Vagina (tissue), 2 donors: Measurements from ENCODE around the gene COL26A1. TPM values are rescaled to one million over a fixed set of nuclear protein-coding genes. Genes with fewer than 3 reads are reported as not detected.
"Not testable (repeated sequence)": the region's sequence is repeated elsewhere in the genome, so short reads cannot be mapped to it uniquely, and the experiment has no call there.

Source experiments
- DNase-seq, 2 donors: peaks; one replicate each; pipeline ENCODE4 v3.0.0-alpha.2; 2017; ENCODE audit errors: extremely low spot score in 2 of 2
- H3K27ac ChIP-seq: fragments of 200-600 bp; sonication (generic); one replicate; pipeline ENCODE4 v1.5.1; 2019
- H3K27me3 ChIP-seq: fragments of 200-600 bp; sonication (generic); one replicate; pipeline ENCODE4 v1.5.1; 2019
- H3K36me3 ChIP-seq, 2 donors: fragments of 200-600 bp; sonication (generic); one replicate each; pipeline ENCODE4 v1.5.1; 2017 to 2019
- H3K4me1 ChIP-seq: fragments of 200-600 bp; sonication (generic); one replicate; pipeline ENCODE4 v1.5.1; 2019
- H3K4me3 ChIP-seq, 2 donors: fragments of 200-600 bp; sonication (generic); 1 replicate in 1 of 2; 2 replicates in 1 of 2; pipeline ENCODE4 v1.5.1; 2016 to 2019
- H3K9me3 ChIP-seq: fragments of 200-600 bp; sonication (generic); one replicate; pipeline ENCODE4 v1.5.1; 2019
- POLR2A ChIP-seq, 2 donors: fragments of 450-650 bp; IDR thresholded peaks; one replicate each; pipeline ENCODE4 v1.6.1; 2017; ENCODE audit warnings: antibody characterized with exemption in 2 of 2, mild to moderate bottlenecking in 2 of 2, moderate library complexity in 2 of 2
- POLR2AphosphoS5 ChIP-seq, 2 donors: sonication (generic); formaldehyde crosslinking; IDR thresholded peaks; one replicate each; pipeline ENCODE4 v1.9.0; 2017; ENCODE audit warnings: antibody characterized with exemption in 2 of 2, mild to moderate bottlenecking in 2 of 2, low read depth in 1 of 2; ENCODE audit not compliant: insufficient read depth in 1 of 2
- intact Hi-C: fragments of 100-400 bp; cut with DNase I; formaldehyde crosslinking; loops from one replicate; pipeline ENCODE4 v1.15.1; 2023
- total RNA-seq: library from RNA; depleted of rRNA; stranded (reverse); fragments of >200 nt; gene quantifications from one replicate; pipeline ENCODE4 v1.2.3, GENCODE V29; 2016
- TF ChIP-seq, protein P1 (sequence below), 3 experiments: fragments of 450-650 bp in 2 of 3; fragments of 200-600 bp in 1 of 3; sonication (generic) in 1 of 3; IDR thresholded peaks; one replicate each; pipeline ENCODE4 v1.5.1; 2017 to 2019; ENCODE audit warnings: antibody characterized with exemption in 3 of 3, mild to moderate bottlenecking in 2 of 3, moderate library complexity in 2 of 3

The COL26A1 gene
- total RNA-seq, 1 donor from 2014 or later, result not detected

DNA sequence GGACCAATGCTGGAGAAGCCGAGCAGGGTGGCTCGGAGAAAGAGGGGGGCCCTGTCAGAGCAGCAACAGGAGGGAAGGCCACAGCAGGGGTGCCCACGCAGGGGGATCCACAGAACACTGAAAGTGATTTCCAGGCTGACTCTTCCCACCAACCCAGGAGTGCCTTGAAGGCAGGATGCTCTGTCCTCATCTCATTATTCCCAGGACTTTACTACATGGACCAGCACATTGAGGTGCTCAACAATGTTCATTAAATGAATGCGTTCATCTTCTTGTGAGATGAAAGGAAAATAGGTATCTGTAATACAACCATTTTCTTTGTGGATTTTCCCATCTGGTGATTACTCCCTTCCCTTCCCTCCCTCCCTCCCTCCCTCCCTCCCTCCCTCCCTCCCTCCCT, 71.0 kb downstream of the COL26A1 start:
- H3K4me3 ChIP-seq, result no peak overlapping the region
- intact Hi-C loops, result no loop called here
- no peaks in the 10 kb centered on the region for H3K36me3 ChIP-seq
- no peaks in the 10 kb centered on the region for H3K27me3 ChIP-seq
- H3K4me1 ChIP-seq, result no peaks in the 10 kb centered on the region
- no peak for DNase-seq
- TF ChIP-seq POLR2AphosphoS5 (IDR thresholded peaks at IDR 0.05; ENCODE audit: insufficient read depth in 1 of 2, low read depth in 1 of 2) (no peak), POLR2A (IDR thresholded peaks at IDR 0.05) (no peak)
- TF ChIP-seq, protein P1, sequence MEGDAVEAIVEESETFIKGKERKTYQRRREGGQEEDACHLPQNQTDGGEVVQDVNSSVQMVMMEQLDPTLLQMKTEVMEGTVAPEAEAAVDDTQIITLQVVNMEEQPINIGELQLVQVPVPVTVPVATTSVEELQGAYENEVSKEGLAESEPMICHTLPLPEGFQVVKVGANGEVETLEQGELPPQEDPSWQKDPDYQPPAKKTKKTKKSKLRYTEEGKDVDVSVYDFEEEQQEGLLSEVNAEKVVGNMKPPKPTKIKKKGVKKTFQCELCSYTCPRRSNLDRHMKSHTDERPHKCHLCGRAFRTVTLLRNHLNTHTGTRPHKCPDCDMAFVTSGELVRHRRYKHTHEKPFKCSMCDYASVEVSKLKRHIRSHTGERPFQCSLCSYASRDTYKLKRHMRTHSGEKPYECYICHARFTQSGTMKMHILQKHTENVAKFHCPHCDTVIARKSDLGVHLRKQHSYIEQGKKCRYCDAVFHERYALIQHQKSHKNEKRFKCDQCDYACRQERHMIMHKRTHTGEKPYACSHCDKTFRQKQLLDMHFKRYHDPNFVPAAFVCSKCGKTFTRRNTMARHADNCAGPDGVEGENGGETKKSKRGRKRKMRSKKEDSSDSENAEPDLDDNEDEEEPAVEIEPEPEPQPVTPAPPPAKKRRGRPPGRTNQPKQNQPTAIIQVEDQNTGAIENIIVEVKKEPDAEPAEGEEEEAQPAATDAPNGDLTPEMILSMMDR (IDR thresholded peaks at IDR 0.05), result no peak
- no peaks in the 10 kb centered on the region for H3K9me3 ChIP-seq
- H3K27ac ChIP-seq, result no peak overlapping the region

GRCh38 chr7:101434155-101434554, 71.5 kb downstream of the COL26A1 start:
- H3K36me3 ChIP-seq, intact Hi-C loops, H3K9me3 ChIP-seq, H3K4me3 ChIP-seq, H3K27ac ChIP-seq, DNase-seq, H3K27me3 ChIP-seq, H3K4me1 ChIP-seq: not testable (repeated sequence)

DNA sequence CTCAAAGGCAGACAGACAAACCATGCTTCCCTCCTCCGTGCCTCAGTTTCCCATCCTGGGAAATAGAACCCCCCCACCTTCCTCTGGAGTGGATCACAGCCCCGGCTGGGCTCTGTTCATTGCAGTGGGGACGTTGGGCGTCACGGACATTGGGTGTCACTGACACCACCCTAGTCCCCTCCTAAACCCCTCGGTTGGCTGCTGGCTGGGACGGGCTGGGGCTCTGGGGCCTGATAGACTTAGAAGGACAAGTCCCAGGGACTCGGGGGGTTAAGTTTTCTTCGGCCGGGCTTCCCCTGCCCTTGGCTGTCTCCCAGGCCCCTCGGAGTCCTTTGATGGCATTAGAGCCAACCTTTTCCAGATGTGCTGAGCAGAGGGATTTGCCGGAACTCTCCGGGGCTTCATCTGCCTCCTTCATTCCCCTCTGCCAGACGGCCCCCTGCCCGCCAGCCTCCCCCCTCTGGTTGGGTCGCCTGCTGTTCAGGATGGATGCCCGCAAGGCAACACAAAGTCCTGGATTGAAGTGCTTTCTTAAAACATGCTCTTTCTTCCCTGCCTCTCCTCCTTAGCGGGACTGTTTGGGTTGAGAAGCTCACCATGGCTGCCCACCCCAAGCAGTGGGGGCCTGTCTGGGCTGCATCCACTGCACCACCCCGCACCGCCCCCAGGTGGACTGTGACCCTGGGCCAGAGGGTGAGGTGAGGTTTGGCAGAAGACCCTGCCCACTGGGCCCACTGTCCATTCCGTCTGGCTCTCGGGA, 73.0 kb downstream of the COL26A1 start:
- H3K4me1 ChIP-seq, result no peaks in the 10 kb centered on the region
- H3K27ac ChIP-seq, result no peak overlapping the region
- H3K36me3 ChIP-seq, result no peaks in the 10 kb centered on the region
- no peaks in the 10 kb centered on the region for H3K27me3 ChIP-seq
- no peaks in the 10 kb centered on the region for H3K9me3 ChIP-seq
- TF ChIP-seq POLR2AphosphoS5 (IDR thresholded peaks at IDR 0.05; ENCODE audit: insufficient read depth in 1 of 2, low read depth in 1 of 2) (no peak), POLR2A (IDR thresholded peaks at IDR 0.05) (no peak)
- TF ChIP-seq, protein P1 (IDR thresholded peaks at IDR 0.05), result no peak
- no peak for DNase-seq
- intact Hi-C loops, result no loop called here
- no peak overlapping the region for H3K4me3 ChIP-seq

GRCh38 chr7:101436221-101436735, 73.6 kb downstream of the COL26A1 start:
- no peaks in the 10 kb centered on the region for H3K27me3 ChIP-seq
- DNase-seq, result no peak
- no peaks in the 10 kb centered on the region for H3K36me3 ChIP-seq
- TF ChIP-seq, protein P1 (IDR thresholded peaks at IDR 0.05), result no peak
- TF ChIP-seq POLR2AphosphoS5 (IDR thresholded peaks at IDR 0.05; ENCODE audit: insufficient read depth in 1 of 2, low read depth in 1 of 2), result no peak
- no peak for TF ChIP-seq POLR2A (IDR thresholded peaks at IDR 0.05)
- intact Hi-C loops, result no loop called here
- no peaks in the 10 kb centered on the region for H3K9me3 ChIP-seq
- H3K4me1 ChIP-seq, result no peaks in the 10 kb centered on the region
- no peak overlapping the region for H3K27ac ChIP-seq
- H3K4me3 ChIP-seq, result no peak overlapping the region

- H3K9me3 ChIP-seq, result no peaks in the 10 kb centered on the region
- TF ChIP-seq POLR2AphosphoS5 (IDR thresholded peaks at IDR 0.05; ENCODE audit: insufficient read depth in 1 of 2, low read depth in 1 of 2) (no peak), POLR2A (IDR thresholded peaks at IDR 0.05) (no peak)
- TF ChIP-seq, protein P1 (IDR thresholded peaks at IDR 0.05), result no peak
- H3K36me3 ChIP-seq, result no peaks in the 10 kb centered on the region
- no peak overlapping the region for H3K4me3 ChIP-seq
- DNase-seq, result no peak
- intact Hi-C loops, result no loop called here
- no peaks in the 10 kb centered on the region for H3K4me1 ChIP-seq
- H3K27me3 ChIP-seq, result no peaks in the 10 kb centered on the region
- H3K27ac ChIP-seq, result no peak overlapping the region
Measured at GRCh38 chr7:101436857-101437576, 74.3 kb downstream of the COL26A1 start.
